ENCODE data around the gene SPOP.

Gene SPOP

DNA sequence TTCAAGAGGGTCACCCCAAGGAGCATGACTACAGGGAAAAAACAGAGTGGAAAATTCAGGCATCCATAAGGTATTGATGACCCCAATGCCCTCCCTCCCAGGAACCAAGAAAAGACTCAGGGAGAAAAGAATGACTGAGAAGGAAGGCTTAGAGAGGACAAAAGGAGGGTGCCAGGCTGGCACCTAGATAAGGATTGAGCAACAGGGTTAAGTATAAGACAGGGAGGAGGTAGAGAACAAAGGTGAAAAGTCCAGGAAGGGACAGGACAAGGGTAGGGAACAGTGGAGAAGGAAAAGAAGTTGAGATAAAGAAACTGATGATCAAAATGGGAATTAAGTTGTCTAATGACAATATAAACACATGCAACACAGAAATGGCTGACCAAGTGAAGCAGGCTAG, 27.4 kb upstream of the SPOP start:
- TF ChIP-seq, protein P1, sequence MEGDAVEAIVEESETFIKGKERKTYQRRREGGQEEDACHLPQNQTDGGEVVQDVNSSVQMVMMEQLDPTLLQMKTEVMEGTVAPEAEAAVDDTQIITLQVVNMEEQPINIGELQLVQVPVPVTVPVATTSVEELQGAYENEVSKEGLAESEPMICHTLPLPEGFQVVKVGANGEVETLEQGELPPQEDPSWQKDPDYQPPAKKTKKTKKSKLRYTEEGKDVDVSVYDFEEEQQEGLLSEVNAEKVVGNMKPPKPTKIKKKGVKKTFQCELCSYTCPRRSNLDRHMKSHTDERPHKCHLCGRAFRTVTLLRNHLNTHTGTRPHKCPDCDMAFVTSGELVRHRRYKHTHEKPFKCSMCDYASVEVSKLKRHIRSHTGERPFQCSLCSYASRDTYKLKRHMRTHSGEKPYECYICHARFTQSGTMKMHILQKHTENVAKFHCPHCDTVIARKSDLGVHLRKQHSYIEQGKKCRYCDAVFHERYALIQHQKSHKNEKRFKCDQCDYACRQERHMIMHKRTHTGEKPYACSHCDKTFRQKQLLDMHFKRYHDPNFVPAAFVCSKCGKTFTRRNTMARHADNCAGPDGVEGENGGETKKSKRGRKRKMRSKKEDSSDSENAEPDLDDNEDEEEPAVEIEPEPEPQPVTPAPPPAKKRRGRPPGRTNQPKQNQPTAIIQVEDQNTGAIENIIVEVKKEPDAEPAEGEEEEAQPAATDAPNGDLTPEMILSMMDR (conservative IDR thresholded peaks at IDR 0.05; ENCODE audit: low read length) = no peak
- DNase-seq (ENCODE audit: low read depth) = no peak
- H3K4me3 ChIP-seq (ENCODE audit: low read length) = no peak overlapping the region

DNA sequence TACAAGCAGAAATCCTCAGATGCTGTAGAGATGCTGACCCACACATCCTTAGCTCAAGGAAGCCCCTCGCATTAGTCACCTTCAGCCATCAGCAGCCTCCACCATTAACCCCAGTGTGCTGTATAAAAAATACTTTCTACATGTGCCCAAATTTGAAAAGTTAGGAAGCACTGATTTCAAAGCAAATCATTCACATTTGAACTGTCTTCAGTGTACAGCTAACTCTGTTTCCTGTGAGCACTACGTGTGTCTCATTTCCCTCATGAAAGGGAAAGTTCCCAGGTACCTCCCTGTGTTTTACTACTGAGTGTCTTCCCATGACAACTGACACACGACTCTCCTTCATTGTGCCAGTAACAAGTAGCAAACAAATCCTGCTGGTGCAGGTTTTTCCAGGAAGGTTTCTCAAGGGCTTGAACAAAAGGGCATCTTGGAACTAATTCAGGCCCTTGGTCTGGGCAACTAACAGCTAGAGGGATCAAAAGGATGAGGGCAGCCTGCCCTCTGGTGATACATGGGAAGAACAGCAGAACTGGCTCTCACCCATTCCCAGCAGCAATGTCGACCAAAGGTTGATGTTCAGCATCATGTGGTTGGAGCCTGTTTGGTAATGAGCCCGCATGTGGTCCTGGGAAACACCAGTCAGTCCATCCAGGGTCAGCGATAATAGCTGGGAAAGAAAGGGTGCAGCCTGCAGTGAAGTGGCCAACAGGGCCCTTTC, 25.8 kb upstream of the SPOP start:
- TF ChIP-seq, protein P1 (conservative IDR thresholded peaks at IDR 0.05; ENCODE audit: low read length) = peak; percentile 50
- DNase-seq (ENCODE audit: low read depth) = peak; percentile 49
- H3K4me3 ChIP-seq (ENCODE audit: low read length) = no peak overlapping the region

DNA sequence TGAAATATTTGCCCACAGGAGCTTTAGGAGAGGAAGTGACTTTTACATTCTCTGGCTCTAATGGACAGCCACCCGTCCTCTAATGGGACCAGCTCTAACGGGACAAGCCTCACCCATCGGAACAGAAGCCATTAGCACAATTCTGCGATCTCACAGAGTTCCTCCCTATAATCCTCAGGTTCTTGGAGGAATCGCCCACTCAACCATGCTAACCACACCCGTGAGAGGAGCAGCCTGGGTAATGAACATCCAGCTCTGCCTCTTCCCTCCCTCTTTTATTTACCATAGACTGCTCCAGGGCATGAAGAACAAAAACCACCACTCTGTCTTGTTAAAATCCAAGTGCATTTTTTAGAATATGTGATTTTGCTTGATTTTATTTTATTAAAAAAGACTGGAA, 23.1 kb upstream of the SPOP start:
- TF ChIP-seq, protein P1 (conservative IDR thresholded peaks at IDR 0.05; ENCODE audit: low read length) = no peak
- no peak for DNase-seq (ENCODE audit: low read depth)
- H3K4me3 ChIP-seq (ENCODE audit: low read length) = no peak overlapping the region

DNA sequence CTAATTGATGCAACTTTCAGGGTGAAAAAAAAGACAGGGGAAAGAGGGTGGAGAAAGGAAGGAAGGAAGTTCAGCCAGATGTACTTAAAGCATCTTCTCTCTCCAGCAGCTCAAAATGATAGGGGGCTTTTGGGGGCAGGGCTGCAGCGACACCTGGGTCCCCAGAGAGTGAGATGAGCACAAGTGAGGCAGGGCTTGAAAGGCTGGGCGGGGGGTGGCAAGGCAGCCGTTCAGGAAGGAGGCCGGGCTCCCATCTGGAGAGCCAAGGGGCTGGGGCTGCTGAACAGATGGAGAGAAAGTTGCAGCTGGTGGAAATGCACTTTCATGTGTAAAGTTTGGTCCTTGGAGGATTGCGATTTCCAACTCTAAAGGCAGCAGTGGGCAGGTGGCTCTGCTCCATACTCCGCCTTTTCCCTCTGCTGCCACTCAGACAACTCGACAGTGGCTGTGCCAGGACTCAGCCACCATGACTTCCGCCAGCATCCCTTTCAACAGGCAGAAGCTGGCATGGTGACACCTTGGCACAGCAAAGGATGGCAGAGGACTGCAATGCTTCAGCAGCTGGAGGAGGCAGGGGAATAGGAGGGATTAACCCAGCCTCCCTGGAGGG, 22.2 kb upstream of the SPOP start:
- no peak overlapping the region for H3K4me3 ChIP-seq (ENCODE audit: low read length)
- TF ChIP-seq, protein P1 (conservative IDR thresholded peaks at IDR 0.05; ENCODE audit: low read length) = no peak
- DNase-seq (ENCODE audit: low read depth) = no peak

GRCh38 chr17:49698005-49698404, 20.1 kb upstream of the SPOP start:
- TF ChIP-seq, protein P1 (conservative IDR thresholded peaks at IDR 0.05; ENCODE audit: low read length) = no peak
- H3K4me3 ChIP-seq (ENCODE audit: low read length) = no peak overlapping the region
- no peak for DNase-seq (ENCODE audit: low read depth)

DNA sequence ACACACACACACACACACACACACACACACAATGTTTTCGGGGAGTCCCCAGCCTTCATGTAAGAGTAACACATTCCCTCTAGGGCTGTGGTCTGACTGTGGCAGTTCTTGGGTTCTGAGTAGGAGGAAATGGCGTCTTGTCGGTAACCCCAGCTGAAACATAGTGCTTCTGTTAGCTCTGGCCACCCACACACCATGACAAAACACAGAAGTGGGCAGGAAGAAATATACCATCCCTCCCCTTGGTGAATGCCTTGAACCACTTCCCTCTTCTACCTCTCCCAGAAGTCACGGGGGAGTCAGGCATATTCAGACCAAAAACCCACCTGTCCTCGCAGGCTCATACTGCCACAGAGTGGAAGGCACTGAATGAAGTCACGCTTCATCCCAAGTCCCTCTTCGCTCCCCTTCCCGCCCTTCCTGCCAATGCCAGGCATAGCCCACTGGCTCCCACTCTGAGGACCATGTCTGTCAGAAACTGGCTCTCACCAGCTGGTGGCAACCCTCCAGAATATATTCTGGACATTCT, 18.4 kb upstream of the SPOP start:
- no peak for DNase-seq (ENCODE audit: low read depth)

More for the DNA sequence above, 18.4 kb upstream of the SPOP start:
- no peak overlapping the region for H3K4me3 ChIP-seq (ENCODE audit: low read length)
- TF ChIP-seq, protein P1 (conservative IDR thresholded peaks at IDR 0.05; ENCODE audit: low read length) = no peak

Data from AG10803 (cell line).